ENCODE measurements around the gene CHKB.

CHKB gene

DNA sequence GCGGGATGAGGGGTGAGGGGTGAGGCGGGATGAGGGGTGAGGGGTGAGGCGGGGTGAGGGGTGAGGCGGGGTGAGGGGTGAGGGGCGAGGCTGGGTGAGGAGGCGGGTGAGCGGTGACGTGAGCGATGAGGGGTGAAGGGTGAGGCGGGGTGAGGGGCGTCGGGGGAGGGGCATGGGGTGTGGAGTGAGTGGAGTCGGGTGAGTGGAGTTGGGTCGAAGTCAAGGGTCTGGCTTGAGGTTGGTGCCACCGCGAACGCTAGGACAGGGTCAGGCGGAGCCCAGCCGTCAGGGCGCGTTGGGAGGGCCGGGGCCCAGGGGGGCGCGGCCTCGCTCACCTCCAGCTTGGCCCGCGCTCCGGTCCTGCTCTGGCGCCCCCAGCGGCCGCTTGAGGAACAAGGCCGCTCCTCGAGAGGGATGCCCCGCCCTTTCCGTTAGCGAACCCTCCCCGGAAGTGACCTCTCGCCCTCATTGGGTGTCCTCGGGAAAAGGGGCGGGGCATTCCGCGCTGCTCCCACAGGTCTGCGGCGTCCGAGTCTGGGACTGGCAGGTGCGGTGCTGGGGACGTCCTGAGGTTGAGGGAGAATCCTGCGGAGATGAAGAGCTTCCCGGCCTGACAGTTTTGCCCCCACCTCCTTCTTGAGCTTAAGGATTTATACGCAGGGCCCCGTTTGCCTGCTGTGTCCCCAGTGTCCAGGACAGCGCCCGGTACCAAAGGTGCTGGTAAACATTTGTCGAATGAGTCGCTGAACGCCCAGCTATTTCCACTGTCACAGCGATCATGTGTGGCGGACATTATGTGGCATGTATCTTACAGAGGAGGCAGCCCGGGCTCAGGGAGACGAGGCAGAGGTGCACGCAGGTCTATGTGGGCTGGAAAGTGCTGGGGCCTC, 19.9 kb downstream of the CHKB start, which contains the start of gene SYCE3:
SYCE3 (minus strand) TSS at position 397 of the 890 bp plus-strand sequence. CDS start 6,514 bp downstream, outside the sequence.
- DNase-seq = peak; percentile 92
- in situ Hi-C loops (cut with HindIII; ENCODE audit: low pct_ligation_motif_present, low pct_unique_long_range_greater_than_20kb, low sequenced_read_pairs) = no loop called here

DNA sequence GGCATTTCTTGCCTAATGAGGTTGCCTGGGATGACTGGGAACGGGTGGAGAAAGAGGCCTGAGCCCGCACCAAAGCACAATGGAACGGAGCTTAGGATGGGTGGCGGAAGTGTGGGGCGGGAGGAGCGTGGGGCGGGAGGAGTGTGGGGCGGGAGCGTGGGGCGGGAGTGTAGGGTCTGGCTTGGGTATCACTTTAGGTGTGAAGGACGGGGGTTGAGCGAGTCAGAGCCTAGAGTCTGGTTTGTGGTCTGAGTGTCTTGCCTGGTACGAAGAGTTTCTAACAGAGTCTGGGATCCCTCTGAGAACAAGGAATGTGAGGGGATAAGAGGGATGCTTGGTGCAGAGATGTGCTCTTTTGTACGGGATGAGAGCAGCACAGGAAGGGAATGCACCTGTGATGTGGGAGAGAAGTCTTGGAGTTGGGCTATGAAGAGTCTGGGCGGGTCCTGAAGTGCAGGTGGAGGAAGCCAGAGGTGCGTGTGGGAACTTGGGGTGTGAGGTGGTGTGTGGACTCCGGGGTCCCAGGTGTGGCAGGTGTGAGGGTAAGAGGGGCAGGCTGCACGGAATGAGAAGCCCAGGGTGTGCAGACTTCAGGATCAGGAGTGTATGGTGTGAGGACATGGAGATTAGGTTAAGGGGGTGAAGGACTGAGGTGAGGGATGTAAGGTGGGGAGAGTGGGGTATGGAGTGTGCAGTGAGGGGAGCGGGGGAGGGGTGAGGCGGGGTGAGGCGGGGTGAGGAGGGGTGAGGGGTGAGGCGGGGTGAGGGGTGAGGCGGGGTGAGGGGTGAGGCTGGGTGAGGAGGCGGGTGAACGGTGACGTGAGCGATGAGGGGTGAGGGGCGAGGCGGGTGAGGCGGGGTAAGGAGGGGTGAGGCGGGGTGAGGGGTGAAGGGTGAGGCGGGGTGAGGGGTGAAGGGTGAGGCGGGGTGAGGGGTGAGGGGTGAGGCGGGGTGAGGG, 21.0 kb downstream of the CHKB start:
- in situ Hi-C loops (cut with HindIII; ENCODE audit: low pct_ligation_motif_present, low pct_unique_long_range_greater_than_20kb, low sequenced_read_pairs) = no loop called here
- no peak for DNase-seq

DNA sequence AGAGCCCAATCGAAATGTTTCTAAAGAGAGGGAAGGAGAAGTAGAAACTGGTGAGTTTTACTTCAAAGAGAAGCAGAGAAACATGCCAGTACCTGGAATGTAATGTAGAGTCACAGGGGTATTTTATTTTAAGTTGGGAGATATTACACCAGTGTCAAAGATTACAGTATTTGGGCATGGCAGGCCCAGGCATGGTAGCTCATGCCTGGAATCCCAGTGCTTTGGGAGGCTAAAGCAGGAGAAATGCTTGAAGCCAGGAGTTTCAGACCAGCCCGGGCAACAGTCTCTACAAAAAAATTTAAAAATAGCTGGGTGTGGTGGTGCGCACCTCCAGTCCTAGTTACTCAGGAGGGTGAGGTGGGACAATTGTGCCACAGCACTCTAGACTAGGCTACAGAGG, 22.6 kb downstream of the CHKB start:
- no peak for DNase-seq
- in situ Hi-C loops (cut with HindIII; ENCODE audit: low pct_ligation_motif_present, low pct_unique_long_range_greater_than_20kb, low sequenced_read_pairs) = no loop called here

GRCh38 chr22:50556703-50557102, 25.9 kb downstream of the CHKB start:
- DNase-seq = no peak
- in situ Hi-C loops (cut with HindIII; ENCODE audit: low pct_ligation_motif_present, low pct_unique_long_range_greater_than_20kb, low sequenced_read_pairs) = no loop called here

DNA sequence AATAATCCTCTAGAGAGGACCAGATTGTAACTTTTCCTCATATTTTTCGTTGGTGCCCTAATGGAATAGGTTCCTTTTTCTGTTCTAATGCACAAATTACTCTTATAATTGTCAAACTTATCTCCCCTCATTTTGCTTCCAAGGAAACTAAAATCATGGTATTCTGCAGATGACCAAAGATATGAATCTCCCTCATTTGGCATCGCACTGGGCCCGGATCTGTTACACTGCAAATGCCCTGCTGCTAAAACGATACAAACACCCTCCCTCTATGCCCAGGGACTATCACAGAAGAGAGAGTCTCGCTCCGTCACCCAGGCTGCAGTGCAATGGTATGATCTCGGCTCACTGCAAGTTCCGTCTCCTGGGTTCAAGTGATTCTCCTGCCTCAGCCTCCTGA, 29.3 kb downstream of the CHKB start:
- in situ Hi-C loops (cut with HindIII; ENCODE audit: low pct_ligation_motif_present, low pct_unique_long_range_greater_than_20kb, low sequenced_read_pairs) = no loop called here
- DNase-seq = no peak

DNA sequence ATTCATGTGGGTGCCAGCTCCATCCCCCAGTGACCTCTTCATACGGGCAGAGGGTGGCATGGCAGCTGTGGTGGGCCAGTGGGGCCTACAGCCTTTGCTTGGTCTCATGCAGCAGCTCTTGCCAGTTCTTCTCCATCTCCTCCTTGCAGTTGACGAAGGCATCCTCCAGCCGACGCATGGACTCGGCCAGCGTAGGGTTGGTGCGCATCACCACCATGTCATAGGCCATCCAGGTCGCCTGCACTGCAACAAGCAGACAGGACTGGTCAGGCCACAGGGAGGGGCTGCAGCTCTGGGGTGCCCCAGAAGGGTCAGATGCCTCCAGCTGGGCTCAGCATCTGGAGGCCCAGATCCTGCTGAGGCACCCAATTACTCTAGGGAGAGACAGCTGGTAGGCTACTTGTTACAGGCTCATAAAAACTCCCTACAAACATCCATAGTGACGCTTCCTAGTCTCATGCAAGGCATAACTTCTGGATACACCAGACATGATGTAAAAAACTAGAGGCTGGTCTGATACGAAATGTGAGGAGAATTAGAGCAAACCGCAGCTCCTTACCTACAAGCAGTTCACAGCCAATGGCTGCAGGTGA, 31.4 kb downstream of the CHKB start:
- in situ Hi-C loops (cut with HindIII; ENCODE audit: low pct_ligation_motif_present, low pct_unique_long_range_greater_than_20kb, low sequenced_read_pairs) = no loop called here
- no peak for DNase-seq

GRCh38 chr22:50550395-50550794, 32.3 kb downstream of the CHKB start:
- in situ Hi-C loops (cut with HindIII; ENCODE audit: low pct_ligation_motif_present, low pct_unique_long_range_greater_than_20kb, low sequenced_read_pairs) = no loop called here

DNA sequence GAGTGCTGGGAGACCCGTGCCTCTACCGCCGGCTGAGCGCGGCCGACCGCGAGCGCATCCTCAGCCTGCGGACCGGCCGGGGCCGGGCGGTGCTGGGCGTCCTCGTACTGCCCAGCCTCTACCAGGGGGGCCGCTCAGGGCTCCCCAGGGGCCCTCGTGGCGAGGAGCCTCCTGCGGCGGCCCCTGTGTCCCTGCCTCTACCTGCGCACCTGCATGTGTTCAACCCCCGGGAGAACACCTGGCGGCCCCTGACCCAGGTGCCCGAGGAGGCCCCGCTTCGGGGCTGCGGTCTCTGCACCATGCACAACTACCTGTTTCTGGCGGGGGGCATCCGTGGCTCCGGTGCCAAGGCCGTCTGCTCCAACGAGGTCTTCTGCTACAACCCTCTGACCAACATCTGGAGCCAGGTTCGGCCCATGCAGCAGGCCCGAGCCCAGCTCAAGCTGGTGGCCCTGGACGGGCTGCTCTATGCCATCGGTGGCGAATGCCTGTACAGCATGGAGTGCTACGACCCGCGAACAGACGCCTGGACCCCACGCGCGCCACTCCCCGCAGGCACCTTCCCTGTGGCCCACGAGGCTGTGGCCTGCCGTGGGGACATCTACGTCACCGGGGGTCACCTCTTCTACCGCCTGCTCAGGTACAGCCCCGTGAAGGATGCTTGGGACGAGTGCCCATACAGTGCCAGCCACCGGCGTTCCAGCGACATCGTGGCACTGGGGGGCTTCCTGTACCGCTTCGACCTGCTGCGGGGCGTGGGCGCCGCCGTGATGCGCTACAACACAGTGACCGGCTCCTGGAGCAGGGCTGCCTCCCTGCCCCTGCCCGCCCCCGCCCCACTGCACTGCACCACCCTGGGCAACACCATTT, 33.5 kb downstream of the CHKB start:
- no peak for DNase-seq
- in situ Hi-C loops (cut with HindIII; ENCODE audit: low pct_ligation_motif_present, low pct_unique_long_range_greater_than_20kb, low sequenced_read_pairs) = no loop called here

More at GRCh38 chr22:50550395-50550794, 32.3 kb downstream of the CHKB start:
- no peak for DNase-seq

DNA sequence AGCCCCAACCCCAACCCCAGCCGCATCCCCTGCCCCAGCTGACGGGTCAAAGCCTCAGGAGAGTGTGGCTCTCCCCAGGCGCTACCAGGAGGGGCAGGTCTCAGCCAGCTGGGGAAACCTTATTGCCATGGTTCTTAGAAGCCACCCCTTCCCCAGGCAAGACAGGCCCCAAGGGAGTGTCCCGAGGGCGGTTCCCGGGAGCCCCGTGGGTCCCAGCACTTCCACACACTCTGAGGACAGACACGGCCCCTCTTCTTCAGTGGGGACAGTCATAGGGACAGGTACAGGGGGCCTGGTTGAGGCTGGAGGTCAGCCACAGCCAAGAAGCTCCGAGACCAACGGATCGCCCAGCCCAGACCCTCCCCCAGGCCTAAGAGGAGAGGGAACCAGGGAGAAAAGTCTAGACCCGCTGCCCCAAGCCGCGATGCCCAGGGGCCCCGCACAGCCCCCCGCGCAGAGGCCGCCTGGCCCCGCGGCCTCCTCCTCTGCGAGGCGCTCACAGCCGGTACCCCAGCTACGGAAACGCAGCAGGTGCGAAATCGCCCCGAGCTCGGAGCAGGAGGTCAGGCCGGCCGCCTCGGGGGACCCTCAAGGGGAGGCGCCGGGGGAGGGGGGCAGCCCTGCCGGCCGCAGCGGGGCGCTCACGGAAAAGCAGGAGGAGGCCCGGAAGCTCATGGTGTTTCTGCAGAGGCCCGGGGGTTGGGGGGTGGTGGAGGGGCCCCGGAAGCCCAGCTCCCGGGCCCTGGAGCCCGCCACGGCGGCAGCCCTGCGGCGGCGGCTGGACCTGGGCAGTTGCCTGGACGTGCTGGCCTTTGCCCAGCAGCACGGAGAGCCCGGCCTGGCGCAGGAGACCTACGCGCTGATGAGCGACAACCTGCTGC, 34.4 kb downstream of the CHKB start:
- in situ Hi-C loops (cut with HindIII; ENCODE audit: low pct_ligation_motif_present, low pct_unique_long_range_greater_than_20kb, low sequenced_read_pairs) = no loop called here
- DNase-seq = no peak

DNA sequence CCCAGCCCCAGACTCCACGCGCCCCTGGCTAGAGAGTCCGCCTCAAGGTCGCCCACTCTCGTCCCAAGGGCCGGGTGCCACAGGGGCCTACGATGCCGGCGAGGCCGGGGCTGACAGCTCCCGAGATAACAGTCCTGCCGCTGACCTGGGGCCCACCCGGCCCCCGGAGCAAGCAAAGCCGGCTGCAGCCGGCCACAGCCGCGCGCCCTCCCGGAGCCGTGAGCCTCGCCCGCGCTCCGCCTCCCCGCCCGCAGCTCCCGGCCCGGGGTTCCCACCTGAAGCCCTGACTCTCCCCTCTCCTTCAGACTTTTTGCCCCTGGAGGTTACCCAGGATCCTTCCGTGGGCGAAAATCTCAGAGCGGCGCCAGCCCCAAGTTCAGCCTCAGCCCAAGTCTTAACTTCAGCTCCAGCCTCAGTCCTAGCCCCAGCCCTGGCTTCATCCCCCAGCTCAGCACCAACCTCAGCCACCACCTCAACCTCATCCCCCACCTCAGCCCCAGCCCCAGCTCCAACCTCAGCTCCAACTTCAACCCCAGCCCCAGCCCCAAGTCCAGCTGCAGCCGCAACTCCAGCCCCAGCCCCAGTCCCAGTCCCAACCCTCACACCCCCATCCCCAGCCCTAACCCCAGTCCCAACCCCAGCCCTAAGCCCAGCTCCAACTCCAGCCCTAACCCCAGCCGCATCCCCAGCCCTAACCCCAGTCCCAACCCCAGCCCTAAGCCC, 35.2 kb downstream of the CHKB start:
- DNase-seq = no peak
- in situ Hi-C loops (cut with HindIII; ENCODE audit: low pct_ligation_motif_present, low pct_unique_long_range_greater_than_20kb, low sequenced_read_pairs) = no loop called here

DNA sequence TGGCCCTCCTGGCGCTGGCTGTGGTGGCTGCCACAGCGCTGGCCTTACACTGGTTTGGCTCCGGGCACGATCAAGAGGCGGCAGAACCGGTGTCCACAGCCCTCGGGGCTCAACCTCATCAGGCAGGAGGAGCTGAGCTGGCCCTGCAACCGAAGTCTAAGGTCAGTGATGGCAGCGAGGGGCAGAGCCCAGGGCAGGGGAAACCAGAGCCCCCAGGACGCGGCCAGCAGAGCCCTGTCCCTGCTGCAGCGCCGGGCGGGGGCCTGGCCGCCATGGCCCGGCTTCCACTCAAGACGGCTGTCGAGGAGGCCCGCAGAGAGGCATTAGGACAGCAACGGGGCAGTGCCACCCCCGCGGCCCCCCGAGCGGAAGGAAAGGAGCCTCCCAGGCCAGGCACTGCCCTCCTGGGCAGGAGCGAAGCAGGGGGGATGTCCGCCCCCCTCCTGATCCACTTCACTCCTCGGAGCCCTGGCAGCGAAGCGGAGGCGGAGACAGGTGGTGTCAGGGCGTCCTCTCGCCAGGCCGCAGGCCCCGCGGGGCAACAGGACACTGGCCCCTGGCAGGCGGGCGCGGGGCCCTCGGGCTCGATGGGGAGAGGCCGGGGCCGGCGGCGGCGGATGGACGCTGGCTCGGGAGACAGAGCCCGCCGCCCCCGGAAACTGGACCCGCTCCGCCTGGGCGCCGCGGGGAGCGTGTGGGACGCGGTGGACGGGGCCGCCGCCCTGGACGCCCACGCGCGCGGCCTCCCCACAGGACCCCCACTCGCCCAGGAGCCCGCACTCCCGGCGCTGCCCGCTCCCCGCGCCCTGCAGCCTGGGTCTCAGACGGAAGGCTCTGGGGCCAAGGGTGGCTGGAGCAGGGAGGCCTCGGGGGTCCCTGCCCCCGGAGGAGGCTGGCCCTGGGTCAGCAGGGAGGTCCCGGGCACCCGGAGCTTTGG, 36.1 kb downstream of the CHKB start:
- in situ Hi-C loops (cut with HindIII; ENCODE audit: low pct_ligation_motif_present, low pct_unique_long_range_greater_than_20kb, low sequenced_read_pairs) = no loop called here
- DNase-seq = no peak

GRCh38 chr22:50545522-50546325, 36.9 kb downstream of the CHKB start, which contains the start of gene KLHDC7B:
TSS of gene KLHDC7B (plus strand) at chr22:50545899. CDS start at chr22:50546244, 345 bp downstream.
- no peak for DNase-seq
- in situ Hi-C loops (cut with HindIII; ENCODE audit: low pct_ligation_motif_present, low pct_unique_long_range_greater_than_20kb, low sequenced_read_pairs) = no loop called here

DNA sequence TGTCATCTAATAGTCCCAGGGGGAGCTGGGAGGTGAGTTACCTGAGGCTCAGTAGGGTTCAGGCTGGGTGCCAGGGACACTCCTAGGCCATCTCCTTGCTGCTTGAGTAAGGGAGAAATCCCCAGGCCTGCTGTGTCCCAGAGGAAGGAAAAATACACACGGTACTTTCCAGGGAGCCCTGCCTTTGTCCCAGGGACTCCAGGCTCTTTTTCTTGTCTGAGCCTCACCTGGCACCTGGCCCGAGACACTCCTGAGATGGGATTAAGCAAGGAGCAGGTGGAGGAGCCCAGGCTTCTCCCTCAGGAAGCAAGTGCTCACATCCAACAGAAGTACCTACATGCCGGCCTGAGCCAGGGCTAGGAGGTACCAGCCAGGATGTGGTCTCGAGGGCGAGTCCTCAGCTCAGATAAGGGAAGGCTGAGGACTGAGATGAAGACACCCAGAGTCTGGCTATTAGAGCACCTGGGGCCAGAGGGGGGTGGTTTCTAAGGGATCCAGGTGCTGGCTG, 37.8 kb downstream of the CHKB start:
- DNase-seq = no peak
- in situ Hi-C loops (cut with HindIII; ENCODE audit: low pct_ligation_motif_present, low pct_unique_long_range_greater_than_20kb, low sequenced_read_pairs) = no loop called here

GRCh38 chr22:50544078-50544745, 38.4 kb downstream of the CHKB start:
- DNase-seq = peak; percentile 81
- in situ Hi-C loops (cut with HindIII; ENCODE audit: low pct_ligation_motif_present, low pct_unique_long_range_greater_than_20kb, low sequenced_read_pairs) = no loop called here

All from ACHN (cell line).